GM18511 (cell line): ENCODE measurements around the gene WBP1.
"Not testable (repeated sequence)": the region's sequence is repeated elsewhere in the genome, so short reads cannot be mapped to it uniquely, and the experiment has no call there.

Source experiments
- ATAC-seq: cut with Tn5 transposase; IDR thresholded peaks from one replicate; pipeline ENCODE4 v1.9.1; 2021; ENCODE audit warnings: mild to moderate bottlenecking, moderate library complexity; ENCODE audit not compliant: unreplicated experiment

WBP1 gene

GRCh38 chr2:74481431-74481830 is 23.2 kb downstream of the WBP1 start:
- ATAC-seq, result no peak

GRCh38 chr2:74481961-74482800 is 23.9 kb downstream of the WBP1 start:
- peak; percentile 50 for ATAC-seq

GRCh38 chr2:74482801-74483674 is 24.8 kb downstream of the WBP1 start, which contains the start of the genes CCDC142 and TTC31:
TSS of gene CCDC142 (minus strand) at chr2:74482998. CDS start at chr2:74482837, 161 bp downstream.
TSS of gene TTC31 (plus strand) at chr2:74483081. CDS start at chr2:74483096, 15 bp downstream.
- peak; percentile 95 for ATAC-seq

GRCh38 chr2:74483675-74484164 is 25.5 kb downstream of the WBP1 start:
- ATAC-seq, result not testable (repeated sequence)

GRCh38 chr2:74486141-74486540 is 27.9 kb downstream of the WBP1 start:
- ATAC-seq, result no peak

DNA sequence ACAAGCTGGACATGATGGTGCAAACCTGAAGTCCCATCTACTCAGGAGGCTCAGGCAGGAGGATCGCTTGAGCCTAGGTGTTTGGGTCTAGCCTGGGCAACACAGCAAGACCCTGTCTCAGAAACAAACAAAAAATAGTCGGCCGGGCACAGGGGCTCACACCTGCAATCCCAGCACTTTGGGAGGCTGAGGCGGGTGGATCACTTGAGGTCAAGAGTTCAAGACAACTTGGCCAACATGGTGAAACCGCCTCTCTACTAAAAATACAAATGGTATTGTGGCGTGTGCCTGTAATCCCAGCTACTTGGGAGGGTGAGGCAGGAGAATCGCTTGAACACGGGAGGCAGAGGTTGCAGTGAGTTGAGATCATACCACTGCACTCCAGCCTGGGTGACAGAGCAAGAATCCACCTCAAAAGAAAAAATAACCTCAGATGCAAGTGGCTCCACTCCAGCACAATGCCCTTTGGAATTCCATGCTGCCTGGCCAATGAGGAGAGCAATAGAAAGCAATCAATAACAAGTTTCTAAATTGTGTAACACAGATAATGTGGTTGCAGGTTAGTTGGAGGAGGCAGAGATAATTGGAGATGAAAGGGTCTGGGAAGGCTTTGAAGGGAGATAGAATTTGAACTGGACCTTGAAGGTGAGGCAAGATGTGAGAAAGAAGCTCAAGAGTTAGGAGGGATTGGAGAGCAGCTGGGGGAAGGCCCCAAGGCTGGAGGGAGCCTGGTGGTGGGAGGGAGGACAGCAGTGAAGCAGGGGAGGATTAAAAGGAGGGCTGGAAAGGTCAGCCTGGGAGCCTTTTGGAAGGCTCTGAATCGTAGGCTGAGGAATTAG is 30.6 kb downstream of the WBP1 start:
- no peak for ATAC-seq

- ATAC-seq, result no peak
These were observed 31.7 kb downstream of the WBP1 start for GRCh38 chr2:74489906-74490305.

- ATAC-seq, result no peak
These were observed 33.7 kb downstream of the WBP1 start for GRCh38 chr2:74491648-74492544.

DNA sequence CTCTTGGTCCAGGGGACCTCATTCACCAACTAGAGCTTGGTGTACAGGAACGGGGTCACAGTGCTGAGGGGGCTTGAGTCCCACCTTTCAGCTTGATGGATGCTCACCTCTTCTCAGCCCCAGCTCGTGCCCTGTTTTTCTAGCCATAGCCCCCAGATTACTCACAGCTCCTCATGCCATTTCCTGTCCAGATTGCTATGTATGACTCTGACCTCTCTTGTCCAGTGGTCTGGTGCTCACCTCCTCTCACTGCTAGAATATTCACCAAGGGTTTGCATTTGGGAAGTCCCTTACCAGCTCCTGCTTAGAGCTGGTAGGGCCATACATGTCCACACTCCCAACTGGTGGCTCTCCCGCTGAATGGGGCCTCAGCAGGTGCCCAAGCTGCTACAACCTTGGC is 35.3 kb downstream of the WBP1 start:
- no peak for ATAC-seq

GRCh38 chr2:74495440-74495839 is 37.2 kb downstream of the WBP1 start:
- ATAC-seq, result no peak

DNA sequence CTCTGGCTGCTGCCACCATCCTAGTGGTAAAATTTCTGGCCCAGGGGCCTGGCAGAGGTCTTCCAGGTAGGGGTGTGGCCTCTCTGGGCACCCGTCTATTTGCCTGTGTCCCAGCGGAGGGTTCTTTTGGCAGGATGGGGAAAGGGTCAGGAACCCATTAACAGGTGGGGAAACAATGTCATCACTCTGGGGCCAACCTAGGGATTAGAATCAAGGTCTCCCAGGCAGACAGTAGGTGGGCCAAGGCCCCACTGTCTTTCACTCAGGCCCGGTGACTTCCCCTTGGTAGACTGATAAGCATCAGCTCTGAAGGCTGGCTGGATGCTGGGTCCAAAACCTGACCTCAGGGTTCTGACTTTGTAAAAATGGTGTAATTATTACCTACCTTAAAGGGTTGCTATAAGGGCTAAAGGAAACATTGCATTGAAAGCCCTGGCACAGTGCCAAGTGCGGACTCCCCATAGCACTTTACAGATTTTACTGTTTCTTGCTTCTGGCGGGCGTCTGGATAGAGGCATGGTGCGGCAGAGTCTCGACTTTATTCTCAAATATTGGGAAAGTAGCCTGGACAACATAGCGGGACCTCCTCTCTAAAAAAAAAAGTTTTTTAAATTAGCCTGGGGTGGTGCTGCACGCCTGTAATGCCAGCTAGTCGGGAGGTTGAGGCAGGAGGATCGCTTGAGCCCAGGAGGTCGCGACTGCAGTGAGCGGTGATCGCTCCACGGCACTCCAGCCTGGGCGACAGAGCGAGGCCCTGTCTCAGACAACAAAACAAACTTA is 38.9 kb downstream of the WBP1 start:
- ATAC-seq, result no peak

- ATAC-seq, result no peak
These were observed 39.7 kb downstream of the WBP1 start for GRCh38 chr2:74497777-74498499.

DNA sequence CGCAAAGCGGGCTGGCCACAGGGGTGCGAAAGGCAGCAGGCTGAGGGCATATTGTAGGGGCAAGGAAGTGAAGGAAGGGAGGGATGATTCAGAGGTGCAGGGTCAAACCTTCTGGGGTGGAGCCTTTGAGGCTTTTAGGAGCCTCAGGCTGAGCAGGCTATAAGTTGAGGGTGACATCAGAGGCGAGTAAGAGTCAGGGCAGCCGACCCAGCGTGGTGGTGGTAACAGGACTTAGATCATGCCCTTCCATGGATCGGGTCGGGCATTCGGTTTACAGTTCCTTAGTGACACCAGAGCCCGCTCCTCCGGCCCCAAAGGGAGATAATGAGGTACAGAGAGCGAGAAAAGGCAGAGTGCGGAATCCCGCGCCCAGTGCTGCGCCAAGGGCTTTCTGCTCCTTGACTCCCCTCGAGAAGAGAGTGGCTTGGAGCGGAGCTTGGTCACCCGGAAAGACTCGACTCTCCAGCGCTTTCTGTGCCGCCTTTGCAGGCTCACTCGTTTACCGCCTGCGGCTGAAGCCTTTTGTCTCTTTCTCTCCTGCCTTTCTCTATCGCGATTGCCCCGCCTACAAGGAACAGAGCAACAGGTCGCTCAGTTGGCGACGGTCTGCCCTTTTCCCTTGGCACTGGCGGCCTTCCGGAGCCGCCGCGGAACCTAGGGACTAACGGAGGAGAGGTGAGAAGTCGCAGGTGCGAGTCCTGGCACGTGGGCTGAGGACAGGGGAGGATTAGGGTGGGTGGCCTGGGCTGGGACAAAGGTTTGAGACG is 40.4 kb downstream of the WBP1 start:
- no peak for ATAC-seq

GRCh38 chr2:74499267-74499939 is 41.2 kb downstream of the WBP1 start, which contains the start of gene LBX2:
TSS of gene LBX2 (minus strand) at chr2:74499603. CDS start at chr2:74499537, 66 bp downstream.
- no peak for ATAC-seq

- no peak for ATAC-seq
These were observed 41.8 kb downstream of the WBP1 start for GRCh38 chr2:74499940-74500577.

GRCh38 chr2:74500578-74500946 is 42.3 kb downstream of the WBP1 start:
- ATAC-seq, result no peak
